OCI-LY3 (cell line): Measurements from ENCODE around the gene MYO15A.

ENCODE experiments used
- H2AFZ ChIP-seq: fragments of 200-600, 300-600 bp; shearing (Covaris generic); 2 replicates; pipeline ENCODE4 v1.6.0; 2014; ENCODE audit warnings: antibody characterized with exemption, low read depth, low read length
- H3K27ac ChIP-seq: fragments of 200-600, 300-600 bp; sonication (generic); 2 replicates; pipeline ENCODE4 v1.5.1; 2014; ENCODE audit warnings: mild to moderate bottlenecking, low read length, moderate library complexity, mixed read lengths
- H3K27me3 ChIP-seq: fragments of 200-600, 300-600 bp; sonication (generic); 2 replicates; pipeline ENCODE4 v1.6.1; 2014; ENCODE audit warnings: low read depth, low read length, mixed read lengths
- H3K36me3 ChIP-seq: fragments of 200-600, 300-600 bp; sonication (generic); replicated peaks from 2 replicates; pipeline ENCODE3; 2014; ENCODE audit warnings: low read depth, low read length, mixed read lengths
- H3K4me1 ChIP-seq: fragments of 300-600, 200-600 bp; sonication (generic); 2 replicates; pipeline ENCODE4 v1.6.1; 2014; ENCODE audit warnings: low read length, mixed read lengths
- H3K4me2 ChIP-seq: fragments of 200-600, 300-600 bp; sonication (generic); 2 replicates; pipeline ENCODE4 v1.6.1; 2014; ENCODE audit warnings: low read length, mixed read lengths
- H3K4me3 ChIP-seq: fragments of 300-600, 200-600 bp; sonication (generic); 2 replicates; pipeline ENCODE4 v1.5.1; 2014; ENCODE audit warnings: antibody characterized with exemption, mild to moderate bottlenecking, low read length, moderate library complexity
- H3K79me2 ChIP-seq: fragments of 300-600, 200-600 bp; shearing (Covaris generic); 2 replicates; pipeline ENCODE4 v1.6.1; 2014; ENCODE audit warnings: mild to moderate bottlenecking, low read length, mixed read lengths
- H3K9ac ChIP-seq: fragments of 300-600, 200-600 bp; shearing (Covaris generic); 2 replicates; pipeline ENCODE4 v1.6.0; 2014; ENCODE audit warnings: mild to moderate bottlenecking, low read length, moderate library complexity
- H3K9me3 ChIP-seq: fragments of 200-600, 300-600 bp; shearing (Covaris generic); 2 replicates; pipeline ENCODE4 v1.6.1; 2014; ENCODE audit warnings: low read length, mixed read lengths; ENCODE audit not compliant: insufficient read depth
- H4K20me1 ChIP-seq: fragments of 200-600, 300-600 bp; sonication (generic); 2 replicates; pipeline ENCODE4 v1.6.1; 2016; ENCODE audit warnings: low read length, mixed read lengths; ENCODE audit not compliant: insufficient read depth
- CTCF ChIP-seq: fragments of 200-600, 300-600 bp; sonication (generic); IDR thresholded peaks from 2 replicates; pipeline ENCODE4 v1.5.1; 2014; ENCODE audit warnings: antibody characterized with exemption, low read length, low read depth
- EZH2phosphoT487 ChIP-seq: fragments of 200-600 bp; shearing (Covaris generic); IDR thresholded peaks from 2 replicates; pipeline ENCODE4 v1.6.1; 2018; ENCODE audit warnings: antibody characterized with exemption, mixed run types, low read depth

MYO15A gene

GRCh38 chr17:18129041-18129502, 20.5 kb downstream of the MYO15A start:
- Histone ChIP-seq H3K36me3 (no peaks in the 10 kb centered on the region), H3K27ac (no peak overlapping the region), H3K79me2 (no peaks in the 10 kb centered on the region), H3K27me3 (no peaks in the 10 kb centered on the region), H3K4me2 (no peak overlapping the region), H2AFZ (no peak overlapping the region), H4K20me1 (no peaks in the 10 kb centered on the region), H3K4me1 (no peaks in the 10 kb centered on the region), H3K9ac (no peak overlapping the region), H3K4me3 (no peak overlapping the region), H3K9me3 (no peaks in the 10 kb centered on the region)
- TF ChIP-seq EZH2phosphoT487 (no peak), CTCF (no peak)

- no peak overlapping the region for H3K9ac ChIP-seq
- no peaks in the 10 kb centered on the region for H3K9me3 ChIP-seq
These were observed 24.2 kb downstream of the MYO15A start for GRCh38 chr17:18132711-18133110.

GRCh38 chr17:18136357-18136756, 27.8 kb downstream of the MYO15A start:
- H2AFZ ChIP-seq, result no peak overlapping the region
- H3K27me3 ChIP-seq, result no peaks in the 10 kb centered on the region
- H3K79me2 ChIP-seq, result no peaks in the 10 kb centered on the region
- H3K9me3 ChIP-seq, result no peaks in the 10 kb centered on the region
- H3K9ac ChIP-seq, result no peak overlapping the region
- H3K4me3 ChIP-seq, result no peak overlapping the region
- TF ChIP-seq CTCF (no peak), EZH2phosphoT487 (no peak)
- no peak overlapping the region for H3K27ac ChIP-seq
- no peak overlapping the region for H3K4me2 ChIP-seq
- no peaks in the 10 kb centered on the region for H4K20me1 ChIP-seq
- H3K4me1 ChIP-seq, result no peaks in the 10 kb centered on the region
- H3K36me3 ChIP-seq, result no peaks in the 10 kb centered on the region

More at GRCh38 chr17:18132711-18133110, 24.2 kb downstream of the MYO15A start:
- H3K27me3 ChIP-seq, result no peaks in the 10 kb centered on the region
- H3K27ac ChIP-seq, result no peak overlapping the region
- no peak for TF ChIP-seq EZH2phosphoT487
- no peak for TF ChIP-seq CTCF
- no peak overlapping the region for H2AFZ ChIP-seq
- no peaks in the 10 kb centered on the region for H3K4me1 ChIP-seq
- no peaks in the 10 kb centered on the region for H4K20me1 ChIP-seq
- no peaks in the 10 kb centered on the region for H3K79me2 ChIP-seq
- no peak overlapping the region for H3K4me2 ChIP-seq
- H3K36me3 ChIP-seq, result no peaks in the 10 kb centered on the region
- no peak overlapping the region for H3K4me3 ChIP-seq

GRCh38 chr17:18138065-18138749, 29.7 kb downstream of the MYO15A start:
- Histone ChIP-seq H3K9me3 (no peaks in the 10 kb centered on the region), H3K27me3 (no peaks in the 10 kb centered on the region), H3K9ac (no peak overlapping the region), H4K20me1 (no peaks in the 10 kb centered on the region), H3K36me3 (no peaks in the 10 kb centered on the region), H3K4me1 (no peaks in the 10 kb centered on the region), H3K4me2 (no peak overlapping the region), H3K27ac (no peak overlapping the region), H3K79me2 (no peaks in the 10 kb centered on the region), H3K4me3 (no peak overlapping the region), H2AFZ (no peak overlapping the region)
- TF ChIP-seq EZH2phosphoT487 (no peak), CTCF (no peak)
